GM19035 (cell line): ENCODE data around the gene RBM33.
"Not testable (repeated sequence)": the region's sequence is repeated elsewhere in the genome, so short reads cannot be mapped to it uniquely, and the experiment has no call there.

ENCODE experiments used
- ATAC-seq: cut with Tn5 transposase; IDR thresholded peaks from one replicate; pipeline ENCODE4 v1.9.1; 2021; ENCODE audit not compliant: unreplicated experiment

RBM33 gene

GRCh38 chr7:155644178-155644970 lies at the start of gene RBM33:
RBM33 (plus strand) TSS chr7:155644661; CDS start chr7:155644877, 216 bp downstream.
- ATAC-seq = peak; percentile 80

- no peak for ATAC-seq
Measured at GRCh38 chr7:155594961-155595366, 49.5 kb upstream of the RBM33 start.

- no peak for ATAC-seq
Measured at GRCh38 chr7:155597753-155598140, 46.7 kb upstream of the RBM33 start.

GRCh38 chr7:155598810-155599210 lies 45.7 kb upstream of the RBM33 start:
- no peak for ATAC-seq

- no peak for ATAC-seq
Measured at GRCh38 chr7:155602156-155602555, 42.3 kb upstream of the RBM33 start.

GRCh38 chr7:155602750-155603149 lies 41.7 kb upstream of the RBM33 start:
- ATAC-seq = no peak

GRCh38 chr7:155603205-155603857 lies 41.1 kb upstream of the RBM33 start:
- no peak for ATAC-seq

- ATAC-seq = no peak
Measured at GRCh38 chr7:155603858-155604503, 40.5 kb upstream of the RBM33 start.

GRCh38 chr7:155604504-155604997 lies 39.9 kb upstream of the RBM33 start:
- ATAC-seq = no peak

- ATAC-seq = no peak
Measured at GRCh38 chr7:155609185-155609584, 35.3 kb upstream of the RBM33 start.

GRCh38 chr7:155610633-155611193 lies 33.7 kb upstream of the RBM33 start:
- no peak for ATAC-seq

GRCh38 chr7:155611808-155612447 lies 32.5 kb upstream of the RBM33 start:
- no peak for ATAC-seq

GRCh38 chr7:155612658-155613057 lies 31.8 kb upstream of the RBM33 start:
- ATAC-seq = no peak

GRCh38 chr7:155615085-155615484 lies 29.4 kb upstream of the RBM33 start:
- not testable (repeated sequence) for ATAC-seq

GRCh38 chr7:155618708-155619633 lies 25.5 kb upstream of the RBM33 start:
- ATAC-seq = no peak

GRCh38 chr7:155619634-155620271 lies 24.7 kb upstream of the RBM33 start:
- ATAC-seq = no peak

- no peak for ATAC-seq
Measured at GRCh38 chr7:155620497-155620896, 24.0 kb upstream of the RBM33 start.

- ATAC-seq = no peak
Measured at GRCh38 chr7:155621418-155621980, 23.0 kb upstream of the RBM33 start.

GRCh38 chr7:155624412-155624811 lies 20.0 kb upstream of the RBM33 start:
- ATAC-seq = no peak
